Measurements from ENCODE around the gene CROCC2. TPM values are rescaled to one million over a fixed set of nuclear protein-coding genes. Genes with fewer than 3 reads are reported as not detected.

CROCC2 gene
- total and polyA plus RNA-seq, 7 donors: under 0.01 to 0.09 TPM; not detected in 5

GRCh38 chr2:240896394-240896793 is 9.7 kb upstream of the CROCC2 start:
- H3K36me3 ChIP-seq: no peaks in the 10 kb centered on the region
- no peak for DNase-seq
- no peak overlapping the region for H3K27ac ChIP-seq
- no peaks in the 10 kb centered on the region for H3K27me3 ChIP-seq
- intact Hi-C loops (cut with DNase I): no loop called here
- 9 to 66% methylated on average over 7 of the region's 7 CpGs for WGBS, 2 donors
- H3K4me1 ChIP-seq: no peaks in the 10 kb centered on the region
- no peak overlapping the region for H3K4me3 ChIP-seq
- TF ChIP-seq EP300 (IDR thresholded peaks at IDR 0.05) (no peak), POLR2A (IDR thresholded peaks at IDR 0.05) (no peak), CTCF (IDR thresholded peaks at IDR 0.05) (no peak), POLR2AphosphoS5 (IDR thresholded peaks at IDR 0.05) (no peak)
- no peaks in the 10 kb centered on the region for H3K9me3 ChIP-seq

- intact Hi-C loops (cut with DNase I): no loop called here
- TF ChIP-seq POLR2A (IDR thresholded peaks at IDR 0.05): no peak
- TF ChIP-seq EP300 (IDR thresholded peaks at IDR 0.05): no peak
- H3K27me3 ChIP-seq: no peaks in the 10 kb centered on the region
- no peaks in the 10 kb centered on the region for H3K9me3 ChIP-seq
- H3K27ac ChIP-seq: no peak overlapping the region
- no peak overlapping the region for H3K4me3 ChIP-seq
- WGBS, 2 donors: 41 to 68% methylated on average over 23 of the region's 23 CpGs
- no peak for DNase-seq
- H3K36me3 ChIP-seq: no peaks in the 10 kb centered on the region
- no peaks in the 10 kb centered on the region for H3K4me1 ChIP-seq
Observed at GRCh38 chr2:240896871-240897692, 9.1 kb upstream of the CROCC2 start.

- no peaks in the 10 kb centered on the region for H3K9me3 ChIP-seq
- no peak overlapping the region for H3K4me3 ChIP-seq
- no peaks in the 10 kb centered on the region for H3K36me3 ChIP-seq
- H3K27ac ChIP-seq: no peak overlapping the region
- no peaks in the 10 kb centered on the region for H3K27me3 ChIP-seq
- no peaks in the 10 kb centered on the region for H3K4me1 ChIP-seq
- no peak for TF ChIP-seq EP300 (IDR thresholded peaks at IDR 0.05)
- TF ChIP-seq POLR2AphosphoS5 (IDR thresholded peaks at IDR 0.05): no peak
- no peak for TF ChIP-seq POLR2A (IDR thresholded peaks at IDR 0.05)
- TF ChIP-seq CTCF (IDR thresholded peaks at IDR 0.05): no peak
- DNase-seq: peak; percentile 68
- 41 to 70% methylated on average over 17 of the region's 17 CpGs for WGBS, 2 donors
- intact Hi-C loops (cut with DNase I): no loop called here
Observed at GRCh38 chr2:240898108-240898730, 7.9 kb upstream of the CROCC2 start.

GRCh38 chr2:240898731-240899467 is 7.2 kb upstream of the CROCC2 start:
- TF ChIP-seq POLR2AphosphoS5 (IDR thresholded peaks at IDR 0.05) (no peak), EP300 (IDR thresholded peaks at IDR 0.05) (no peak), CTCF (IDR thresholded peaks at IDR 0.05) (no peak), POLR2A (IDR thresholded peaks at IDR 0.05) (no peak)
- no peak for DNase-seq
- 80 to 82% methylated on average over 23 of the region's 23 CpGs for WGBS, 2 donors
- no peaks in the 10 kb centered on the region for H3K9me3 ChIP-seq
- no peaks in the 10 kb centered on the region for H3K36me3 ChIP-seq
- H3K4me3 ChIP-seq: no peak overlapping the region
- no peaks in the 10 kb centered on the region for H3K27me3 ChIP-seq
- H3K4me1 ChIP-seq: no peaks in the 10 kb centered on the region
- intact Hi-C loops (cut with DNase I): no loop called here
- H3K27ac ChIP-seq: peak overlapping the region in 1 of 4 donors; percentile 10

GRCh38 chr2:240899468-240899865 is 6.7 kb upstream of the CROCC2 start:
- 88 to 90% methylated on average over 19 of the region's 19 CpGs for WGBS, 2 donors
- no peak overlapping the region for H3K27ac ChIP-seq

More at GRCh38 chr2:240899468-240899865, 6.7 kb upstream of the CROCC2 start:
- no peak for DNase-seq
- intact Hi-C loops (cut with DNase I): no loop called here
- H3K9me3 ChIP-seq: no peaks in the 10 kb centered on the region
- H3K4me3 ChIP-seq: no peak overlapping the region
- no peaks in the 10 kb centered on the region for H3K36me3 ChIP-seq
- H3K27me3 ChIP-seq: no peaks in the 10 kb centered on the region
- H3K4me1 ChIP-seq: no peaks in the 10 kb centered on the region
- TF ChIP-seq CTCF (IDR thresholded peaks at IDR 0.05) (no peak), EP300 (IDR thresholded peaks at IDR 0.05) (no peak), POLR2A (IDR thresholded peaks at IDR 0.05) (no peak), POLR2AphosphoS5 (IDR thresholded peaks at IDR 0.05) (no peak)

Data from sigmoid colon (tissue), 7 donors.